ENCODE measurements around the gene SPANXN5.
"Not testable (repeated sequence)": the region's sequence is repeated elsewhere in the genome, so short reads cannot be mapped to it uniquely, and the experiment has no call there.

DNA sequence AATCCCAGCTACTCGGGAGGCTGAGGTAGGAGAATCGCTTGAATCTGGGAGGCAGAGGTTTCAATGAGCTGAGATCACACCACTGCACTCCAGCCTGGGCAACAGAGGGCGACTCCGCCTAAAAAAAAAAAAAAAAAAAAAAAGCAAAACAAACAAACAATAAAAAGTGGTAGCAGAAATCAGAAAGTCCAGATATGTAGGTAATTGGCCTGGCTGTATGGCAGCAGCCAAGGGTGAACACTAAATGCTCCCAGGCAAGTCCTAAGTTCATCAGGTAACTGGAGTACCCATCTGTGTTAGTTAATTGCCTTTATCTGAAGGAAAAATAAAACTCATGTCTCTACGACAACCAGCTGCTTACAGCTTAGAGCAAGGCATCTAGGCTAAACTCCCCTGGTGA, 31.2 kb downstream of the SPANXN5 start:
- not testable (repeated sequence) for TF ChIP-seq POLR2AphosphoS5 (IDR thresholded peaks at IDR 0.05)
- TF ChIP-seq, protein P1, sequence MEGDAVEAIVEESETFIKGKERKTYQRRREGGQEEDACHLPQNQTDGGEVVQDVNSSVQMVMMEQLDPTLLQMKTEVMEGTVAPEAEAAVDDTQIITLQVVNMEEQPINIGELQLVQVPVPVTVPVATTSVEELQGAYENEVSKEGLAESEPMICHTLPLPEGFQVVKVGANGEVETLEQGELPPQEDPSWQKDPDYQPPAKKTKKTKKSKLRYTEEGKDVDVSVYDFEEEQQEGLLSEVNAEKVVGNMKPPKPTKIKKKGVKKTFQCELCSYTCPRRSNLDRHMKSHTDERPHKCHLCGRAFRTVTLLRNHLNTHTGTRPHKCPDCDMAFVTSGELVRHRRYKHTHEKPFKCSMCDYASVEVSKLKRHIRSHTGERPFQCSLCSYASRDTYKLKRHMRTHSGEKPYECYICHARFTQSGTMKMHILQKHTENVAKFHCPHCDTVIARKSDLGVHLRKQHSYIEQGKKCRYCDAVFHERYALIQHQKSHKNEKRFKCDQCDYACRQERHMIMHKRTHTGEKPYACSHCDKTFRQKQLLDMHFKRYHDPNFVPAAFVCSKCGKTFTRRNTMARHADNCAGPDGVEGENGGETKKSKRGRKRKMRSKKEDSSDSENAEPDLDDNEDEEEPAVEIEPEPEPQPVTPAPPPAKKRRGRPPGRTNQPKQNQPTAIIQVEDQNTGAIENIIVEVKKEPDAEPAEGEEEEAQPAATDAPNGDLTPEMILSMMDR (IDR thresholded peaks at IDR 0.05), result not testable (repeated sequence)
